Neural cell (in vitro differentiated cells): Measurements from ENCODE around the gene ZBTB7C. TPM values are rescaled to one million over a fixed set of nuclear protein-coding genes. Genes with fewer than 3 reads are reported as not detected.

Experiments used
- H2AFZ ChIP-seq: fragments of 200-600, 300-800 bp; sonication (generic), shearing (Covaris generic); 2 replicates; pipeline ENCODE4 v1.6.0; 2014; ENCODE audit warnings: low read depth, mild to moderate bottlenecking, antibody characterized with exemption, low read length, moderate library complexity
- H3F3A ChIP-seq: fragments of 200-600 bp; shearing (Covaris generic); 2 replicates; pipeline ENCODE4 v1.6.1; 2016; ENCODE audit warnings: mild to moderate bottlenecking, moderate library complexity, mixed read lengths, antibody characterized with exemption, low read length; ENCODE audit not compliant: insufficient read depth, poor library complexity, severe bottlenecking
- H3K27ac ChIP-seq: fragments of 200-600, 300-800 bp; sonication (generic), shearing (Covaris generic); 2 replicates; pipeline ENCODE4 v1.5.1; 2014; ENCODE audit warnings: mild to moderate bottlenecking, low read length, moderate library complexity
- H3K27me3 ChIP-seq: fragments of 300-800, 200-600 bp; sonication (generic), shearing (Covaris generic); 2 replicates; pipeline ENCODE4 v1.6.0; 2014; ENCODE audit warnings: mild to moderate bottlenecking, low read depth, low read length, moderate library complexity; ENCODE audit not compliant: insufficient read depth
- H3K36me3 ChIP-seq: fragments of 300-800, 200-600 bp; sonication (generic), shearing (Covaris generic); 2 replicates; pipeline ENCODE4 v1.5.1; 2014; ENCODE audit warnings: mild to moderate bottlenecking, antibody characterized with exemption, low read length, moderate library complexity; ENCODE audit not compliant: insufficient read depth
- H3K4me2 ChIP-seq: fragments of 300-800, 200-600 bp; sonication (generic), shearing (Covaris generic); 2 replicates; pipeline ENCODE4 v1.6.0; 2014; ENCODE audit warnings: mild to moderate bottlenecking, low read length
- H3K4me3 ChIP-seq: fragments of 300-800, 200-600 bp; sonication (generic), shearing (Covaris generic); 2 replicates; pipeline ENCODE4 v1.5.1; 2014; ENCODE audit warnings: mild to moderate bottlenecking, low read length, moderate library complexity
- H3K79me2 ChIP-seq: fragments of 200-600 bp; shearing (Covaris generic); replicated peaks from 2 replicates; pipeline ENCODE4 v1.6.0; 2014; ENCODE audit warnings: mild to moderate bottlenecking, low read length, moderate library complexity; ENCODE audit not compliant: insufficient read depth
- H3K9ac ChIP-seq: fragments of 300-800, 200-600 bp; sonication (generic), shearing (Covaris generic); 2 replicates; pipeline ENCODE4 v1.6.1; 2016; ENCODE audit warnings: mild to moderate bottlenecking, low read length, mixed read lengths
- H3K9me2 ChIP-seq: fragments of 200-600 bp; shearing (Covaris generic); 2 replicates; pipeline ENCODE4 v1.6.1; 2016; ENCODE audit warnings: mild to moderate bottlenecking, low read length, mixed read lengths; ENCODE audit not compliant: insufficient read depth
- H3K9me3 ChIP-seq: fragments of 200-600, 300-800 bp; sonication (generic), shearing (Covaris generic); 2 replicates; pipeline ENCODE4 v1.6.1; 2016; ENCODE audit warnings: mild to moderate bottlenecking, mixed run types, low read length, moderate library complexity, mixed read lengths
- H4K20me1 ChIP-seq: fragments of 200-600 bp; shearing (Covaris generic); 2 replicates; pipeline ENCODE4 v1.6.1; 2016; ENCODE audit warnings: mild to moderate bottlenecking, mixed run types; ENCODE audit not compliant: insufficient read depth
- EP300 ChIP-seq: fragments of 450-650 bp; conservative IDR thresholded peaks from 2 replicates; pipeline ENCODE4 v1.6.1; 2014; ENCODE audit warnings: antibody characterized with exemption, mild to moderate bottlenecking, moderate library complexity; ENCODE audit not compliant: poor library complexity, severe bottlenecking
- EZH2 ChIP-seq: fragments of 200-600, 300-800 bp; shearing (Covaris generic), sonication (generic); IDR thresholded peaks from 2 replicates; pipeline ENCODE4 v1.6.1; 2014; ENCODE audit warnings: antibody characterized with exemption, low read length, borderline replicate concordance, mild to moderate bottlenecking; ENCODE audit not compliant: insufficient read depth, poor library complexity, severe bottlenecking
- MXI1 ChIP-seq: fragments of 450-650 bp; conservative IDR thresholded peaks from 2 replicates; pipeline ENCODE4 v1.6.1; 2014; ENCODE audit warnings: antibody characterized with exemption, mild to moderate bottlenecking; ENCODE audit not compliant: poor library complexity, severe bottlenecking
- POLR2AphosphoS5 ChIP-seq: IDR thresholded peaks from 2 replicates; pipeline ENCODE4 v1.6.1; 2012
- RAD21 ChIP-seq: fragments of 450-650 bp; conservative IDR thresholded peaks from 2 replicates; pipeline ENCODE4 v1.6.1; 2014; ENCODE audit warnings: antibody characterized with exemption, mild to moderate bottlenecking, moderate library complexity
- REST ChIP-seq: IDR thresholded peaks from 2 replicates; pipeline ENCODE4 v1.6.1; 2012; ENCODE audit warnings: borderline replicate concordance
- SMC3 ChIP-seq: fragments of 450-650 bp; conservative IDR thresholded peaks from 2 replicates; pipeline ENCODE4 v1.6.1; 2014; ENCODE audit warnings: antibody characterized with exemption, mild to moderate bottlenecking, moderate library complexity; ENCODE audit not compliant: poor library complexity
- TAF1 ChIP-seq: IDR thresholded peaks from 2 replicates; pipeline ENCODE4 v1.6.1; 2012; ENCODE audit warnings: low read depth
- polyA plus RNA-seq: library from polyadenylated mRNA; depleted of rRNA; stranded (reverse); fragments of >200 nt; gene quantifications from 2 replicates; pipeline ENCODE4 v1.2.3, GENCODE V29; 2014
- TF ChIP-seq, protein P1 (sequence below): fragments of 450-650 bp; IDR thresholded peaks from 2 replicates; pipeline ENCODE4 v1.5.1; 2014; ENCODE audit warnings: antibody characterized with exemption, mild to moderate bottlenecking, moderate library complexity; ENCODE audit not compliant: poor library complexity, severe bottlenecking

Gene ZBTB7C
- polyA plus RNA-seq, 1 donor from 2014 or later: 2.4 TPM

DNA sequence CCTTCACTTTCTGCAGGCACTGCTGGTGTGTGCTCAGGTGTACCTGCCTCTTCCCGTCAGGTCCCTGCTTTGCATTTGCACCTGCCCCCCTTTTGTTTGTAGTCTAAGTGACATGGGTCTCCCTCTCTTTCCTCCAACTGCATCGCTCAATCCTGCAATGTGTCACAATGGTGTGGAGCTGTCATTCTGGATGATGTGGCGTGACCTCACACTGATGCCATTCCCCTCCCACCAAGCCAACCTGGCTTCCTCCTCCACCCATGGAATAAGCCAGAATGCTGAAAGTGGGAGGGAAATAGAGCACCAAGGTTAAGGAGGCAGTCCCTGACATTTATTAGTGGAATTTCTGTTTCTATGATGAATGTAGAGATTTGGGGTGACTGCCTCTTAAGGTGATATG lies 156.7 kb downstream of the ZBTB7C start:
- no peak overlapping the region for H2AFZ ChIP-seq
- TF ChIP-seq EP300 (no peak), SMC3 (no peak), MXI1 (no peak), POLR2AphosphoS5 (no peak), RAD21 (no peak), EZH2 (no peak), TAF1 (no peak), REST (no peak)
- TF ChIP-seq, protein P1, sequence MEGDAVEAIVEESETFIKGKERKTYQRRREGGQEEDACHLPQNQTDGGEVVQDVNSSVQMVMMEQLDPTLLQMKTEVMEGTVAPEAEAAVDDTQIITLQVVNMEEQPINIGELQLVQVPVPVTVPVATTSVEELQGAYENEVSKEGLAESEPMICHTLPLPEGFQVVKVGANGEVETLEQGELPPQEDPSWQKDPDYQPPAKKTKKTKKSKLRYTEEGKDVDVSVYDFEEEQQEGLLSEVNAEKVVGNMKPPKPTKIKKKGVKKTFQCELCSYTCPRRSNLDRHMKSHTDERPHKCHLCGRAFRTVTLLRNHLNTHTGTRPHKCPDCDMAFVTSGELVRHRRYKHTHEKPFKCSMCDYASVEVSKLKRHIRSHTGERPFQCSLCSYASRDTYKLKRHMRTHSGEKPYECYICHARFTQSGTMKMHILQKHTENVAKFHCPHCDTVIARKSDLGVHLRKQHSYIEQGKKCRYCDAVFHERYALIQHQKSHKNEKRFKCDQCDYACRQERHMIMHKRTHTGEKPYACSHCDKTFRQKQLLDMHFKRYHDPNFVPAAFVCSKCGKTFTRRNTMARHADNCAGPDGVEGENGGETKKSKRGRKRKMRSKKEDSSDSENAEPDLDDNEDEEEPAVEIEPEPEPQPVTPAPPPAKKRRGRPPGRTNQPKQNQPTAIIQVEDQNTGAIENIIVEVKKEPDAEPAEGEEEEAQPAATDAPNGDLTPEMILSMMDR: no peak
- H3K27ac ChIP-seq: no peak overlapping the region
- no peaks in the 10 kb centered on the region for H3K79me2 ChIP-seq
- H3F3A ChIP-seq: no peaks in the 10 kb centered on the region
- no peaks in the 10 kb centered on the region for H3K27me3 ChIP-seq
- H3K9me3 ChIP-seq: no peaks in the 10 kb centered on the region
- no peaks in the 10 kb centered on the region for H4K20me1 ChIP-seq
- H3K4me3 ChIP-seq: no peak overlapping the region
- H3K9ac ChIP-seq: no peak overlapping the region
- H3K4me2 ChIP-seq: no peak overlapping the region
- no peaks in the 10 kb centered on the region for H3K9me2 ChIP-seq
- no peaks in the 10 kb centered on the region for H3K36me3 ChIP-seq

- no peak overlapping the region for H3K4me3 ChIP-seq
- no peak overlapping the region for H3K4me2 ChIP-seq
- H3K36me3 ChIP-seq: no peaks in the 10 kb centered on the region
- H3K9me3 ChIP-seq: no peaks in the 10 kb centered on the region
- H3K79me2 ChIP-seq: no peaks in the 10 kb centered on the region
- no peaks in the 10 kb centered on the region for H4K20me1 ChIP-seq
- H3K27me3 ChIP-seq: no peaks in the 10 kb centered on the region
- H3K9ac ChIP-seq: no peak overlapping the region
- no peaks in the 10 kb centered on the region for H3K9me2 ChIP-seq
- no peak overlapping the region for H2AFZ ChIP-seq
- H3K27ac ChIP-seq: no peak overlapping the region
- TF ChIP-seq EP300 (no peak), MXI1 (no peak)
- H3F3A ChIP-seq: no peaks in the 10 kb centered on the region
Observed at GRCh38 chr18:48250918-48251317, 158.3 kb downstream of the ZBTB7C start.

- Histone ChIP-seq H3F3A (no peaks in the 10 kb centered on the region), H3K79me2 (no peaks in the 10 kb centered on the region), H2AFZ (no peak overlapping the region), H3K36me3 (no peaks in the 10 kb centered on the region), H3K9me3 (no peaks in the 10 kb centered on the region), H3K9ac (no peak overlapping the region), H3K4me3 (no peak overlapping the region), H4K20me1 (no peaks in the 10 kb centered on the region), H3K4me2 (no peak overlapping the region), H3K9me2 (no peaks in the 10 kb centered on the region), H3K27me3 (no peaks in the 10 kb centered on the region), H3K27ac (no peak overlapping the region)
- TF ChIP-seq SMC3 (no peak), REST (no peak), EP300 (no peak), TAF1 (no peak), RAD21 (no peak), POLR2AphosphoS5 (no peak), MXI1 (no peak), EZH2 (no peak)
- TF ChIP-seq, protein P1: no peak
Observed at GRCh38 chr18:48250362-48250907, 158.7 kb downstream of the ZBTB7C start.
